NCI-H226 (cell line): ENCODE measurements around the gene SNHG17.
"Not testable (repeated sequence)": the region's sequence is repeated elsewhere in the genome, so short reads cannot be mapped to it uniquely, and the experiment has no call there.

ENCODE experiments used
- DNase-seq: peaks from one replicate; pipeline ENCODE4 v3.0.0-alpha.2; 2015

SNHG17 gene

DNA sequence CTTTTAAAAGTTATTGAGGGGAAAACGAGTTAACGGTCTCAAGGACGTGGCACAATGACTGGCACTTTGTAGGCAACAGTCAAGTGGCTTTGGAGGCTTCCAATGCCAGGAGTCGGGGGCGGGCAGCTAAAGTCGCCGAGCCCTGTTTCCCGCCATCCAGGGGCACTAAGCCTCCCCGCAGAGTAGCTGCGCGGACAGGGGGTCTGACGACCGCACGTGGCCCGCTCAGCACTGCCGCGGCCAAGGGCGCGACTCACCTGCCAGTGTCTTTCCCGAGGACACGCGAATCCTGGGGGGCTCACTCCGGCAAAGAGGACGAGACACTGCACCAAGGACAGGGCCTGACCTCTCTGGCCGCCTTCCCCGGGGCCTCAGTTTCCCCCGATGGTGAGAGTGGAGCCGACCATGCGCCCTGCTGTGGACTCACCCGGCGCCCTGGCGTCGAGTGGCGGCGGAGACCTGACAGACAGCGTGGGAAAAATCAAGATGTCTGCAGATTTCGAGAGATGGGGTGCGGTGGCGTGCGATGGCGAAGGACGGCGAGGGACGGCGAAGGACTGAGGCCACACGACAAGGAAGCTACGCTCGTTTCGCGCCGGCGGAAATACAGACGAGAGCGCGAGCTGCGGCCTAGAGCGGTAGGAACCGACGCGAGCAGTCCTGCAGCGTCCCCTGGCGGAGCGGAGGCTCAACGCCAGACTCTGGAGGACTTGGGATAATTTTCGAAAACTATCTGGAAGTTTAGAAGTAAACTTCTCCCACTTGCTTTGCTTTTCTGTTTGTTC, at the start of gene SNHG17:
Gene SNHG17, minus strand, starts transcription at position 559 of the 785 bp plus-strand sequence.
- peak; percentile 80 for DNase-seq

DNA sequence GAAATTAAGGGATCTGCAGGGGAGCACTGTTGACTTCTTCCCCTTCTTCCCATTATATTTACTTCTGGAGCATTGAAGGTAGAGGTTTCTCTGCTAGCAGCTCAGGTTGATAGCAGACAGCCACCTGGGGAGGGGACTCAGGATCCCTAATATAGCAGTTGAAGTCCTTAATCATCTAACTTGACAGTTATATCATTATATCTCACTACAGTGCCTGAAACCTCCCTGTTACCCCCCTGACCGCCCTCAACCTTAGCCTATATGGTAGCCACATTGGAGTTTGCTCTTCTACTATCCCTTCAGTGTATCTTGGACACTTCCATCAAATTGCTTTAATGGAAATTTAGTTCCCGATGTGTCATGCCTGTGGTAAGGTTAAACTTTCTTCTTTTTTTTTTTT, 44.5 kb upstream of the SNHG17 start:
- no peak for DNase-seq

DNA sequence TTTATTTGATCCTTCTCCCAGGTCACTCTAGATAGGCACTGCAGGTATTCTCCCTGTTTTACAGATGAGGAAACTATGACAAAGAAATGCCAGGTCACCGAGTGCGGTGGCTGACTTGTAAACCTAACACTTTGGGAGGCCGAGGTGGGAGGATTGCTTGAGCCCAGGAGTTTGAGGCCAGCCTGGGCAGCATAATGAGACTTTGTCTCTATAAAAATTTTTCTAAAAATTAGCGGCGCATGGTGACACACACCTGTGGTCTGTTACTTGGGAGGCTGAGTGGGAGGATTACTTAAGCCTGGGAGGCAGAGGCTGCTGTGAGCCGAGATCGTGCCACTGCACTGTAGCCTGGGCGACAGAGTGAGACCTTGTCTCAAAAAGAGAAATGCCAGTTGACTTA, 42.6 kb upstream of the SNHG17 start:
- no peak for DNase-seq

DNA sequence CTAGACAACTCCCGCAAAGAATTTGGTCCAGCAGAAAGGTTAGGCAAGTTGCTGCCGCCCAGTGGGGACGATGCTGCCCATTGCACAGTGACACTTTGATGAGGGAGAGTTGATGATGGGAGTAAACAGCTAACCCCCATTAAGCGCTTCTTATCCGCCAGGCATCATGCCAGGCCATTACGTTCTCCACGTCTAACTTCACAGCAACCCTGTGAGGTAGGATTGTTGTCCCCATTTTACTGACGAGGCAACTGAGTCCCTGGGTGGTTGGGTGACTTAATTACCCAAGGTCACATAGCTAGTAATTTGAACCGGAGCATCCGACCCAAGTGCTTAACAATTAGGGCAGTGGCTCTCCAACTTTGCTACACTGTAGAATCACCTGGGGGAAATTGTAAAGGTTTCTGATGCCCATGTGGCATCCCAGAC, 38.3 kb upstream of the SNHG17 start:
- no peak for DNase-seq

DNA sequence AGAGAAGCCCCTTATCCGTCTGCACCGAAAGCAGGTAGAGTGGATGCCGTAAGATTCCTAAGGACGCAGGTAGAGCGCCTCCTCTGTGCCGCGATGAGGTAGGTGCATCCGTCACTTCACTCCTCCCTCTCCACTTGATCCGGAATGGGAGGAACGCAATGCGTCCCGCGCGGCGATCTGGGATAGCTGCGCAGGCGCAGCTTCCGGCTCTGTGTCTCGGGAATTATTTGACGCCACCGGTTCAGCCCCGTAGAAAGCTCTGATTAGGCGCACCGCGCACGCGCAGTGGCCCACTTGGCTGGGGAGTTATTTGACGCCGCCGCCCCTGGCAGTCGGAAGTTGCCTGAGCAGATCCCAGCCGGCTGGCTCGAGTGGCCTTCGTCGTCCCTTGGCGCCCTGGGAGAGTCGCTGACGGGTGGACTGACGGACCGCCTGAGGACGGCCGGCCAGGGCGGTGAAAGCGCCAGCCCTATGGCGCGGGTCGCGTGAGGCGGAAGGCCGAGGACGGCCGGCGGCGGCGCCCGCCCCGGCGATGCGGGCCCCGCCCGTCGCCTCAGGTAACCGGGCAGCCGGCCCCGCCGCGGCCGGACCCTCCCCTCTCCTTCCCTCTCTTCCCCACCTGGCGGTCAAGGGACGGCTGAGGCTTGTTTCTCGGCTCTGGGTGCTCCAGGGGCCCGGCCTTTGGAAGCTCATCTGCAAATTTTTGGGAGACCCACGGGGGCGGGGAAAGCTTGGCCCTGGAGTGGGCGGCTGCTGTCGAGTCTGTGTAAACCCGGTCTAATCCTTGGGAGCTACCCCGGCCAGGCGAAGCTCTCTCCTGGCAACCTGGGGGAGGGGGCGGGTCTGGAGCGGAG, 37.6 kb upstream of the SNHG17 start, which contains the start of gene RALGAPB:
Gene RALGAPB, plus strand, starts transcription at position 331 of the 854 bp plus-strand sequence. CDS start 15,590 bp downstream, outside the sequence.
- DNase-seq, result peak; percentile 97

DNA sequence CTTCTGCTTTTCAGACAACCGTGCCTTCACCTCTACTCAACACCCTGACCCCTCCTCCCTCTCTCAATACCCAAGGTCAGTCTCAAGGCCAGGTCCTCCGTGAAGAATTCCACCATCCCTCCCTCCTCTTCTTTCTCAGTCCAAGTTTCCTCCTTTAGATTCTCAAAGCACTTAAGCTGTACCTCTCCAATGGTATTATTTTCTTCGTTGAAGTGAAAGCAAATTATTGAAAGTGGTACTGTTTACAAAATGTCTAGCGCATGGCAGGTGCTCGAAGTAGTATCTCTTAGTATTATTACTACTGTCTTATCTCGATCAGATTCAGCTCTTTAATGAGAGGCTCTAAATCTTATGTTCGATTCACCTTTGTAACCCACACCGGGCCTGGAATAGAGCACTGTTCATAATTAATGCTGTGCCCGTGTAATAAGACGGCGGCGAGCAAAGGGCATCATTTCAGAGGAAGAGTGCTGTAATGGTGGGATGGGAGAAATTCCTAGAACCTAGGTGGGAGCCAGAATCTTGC, 36.9 kb upstream of the SNHG17 start:
- no peak for DNase-seq

DNA sequence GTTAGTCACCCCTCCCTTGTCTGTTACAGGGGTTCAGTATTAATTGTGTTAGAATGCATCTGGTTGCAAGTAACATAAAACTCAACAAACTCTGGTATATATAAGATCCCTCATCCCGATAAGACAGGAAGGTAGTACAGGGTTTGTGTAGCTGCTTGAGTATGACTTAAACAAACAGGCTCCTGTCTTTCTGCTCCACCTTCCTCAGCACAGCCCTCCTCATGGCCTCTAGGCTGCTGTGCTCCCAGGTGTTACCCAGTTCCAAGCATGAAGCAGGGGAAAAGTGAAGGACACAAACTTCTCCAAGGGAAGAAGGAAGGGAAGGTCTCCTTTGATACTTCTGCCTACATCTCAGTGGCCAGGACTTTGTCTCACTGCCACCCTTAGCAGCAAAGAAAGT, 36.1 kb upstream of the SNHG17 start:
- no peak for DNase-seq

DNA sequence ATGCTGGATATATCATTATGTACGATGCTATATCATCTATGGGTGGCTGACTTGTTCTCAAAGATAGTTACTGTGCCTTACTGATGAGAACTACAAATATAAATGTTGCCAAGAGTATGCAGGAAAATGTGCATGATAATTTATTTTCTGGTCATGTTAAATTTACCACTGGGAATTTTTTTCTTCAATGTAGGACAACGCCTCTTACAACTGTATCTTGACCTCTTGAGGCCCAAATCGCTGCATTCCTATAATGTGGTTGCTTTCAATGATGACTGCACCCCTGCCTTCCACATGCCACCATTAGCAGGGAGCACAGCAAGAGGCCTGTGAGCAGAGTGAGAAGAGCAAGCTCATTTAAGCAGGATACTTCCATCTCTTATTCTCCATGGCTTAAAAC, 31.9 kb upstream of the SNHG17 start:
- DNase-seq, result no peak

DNA sequence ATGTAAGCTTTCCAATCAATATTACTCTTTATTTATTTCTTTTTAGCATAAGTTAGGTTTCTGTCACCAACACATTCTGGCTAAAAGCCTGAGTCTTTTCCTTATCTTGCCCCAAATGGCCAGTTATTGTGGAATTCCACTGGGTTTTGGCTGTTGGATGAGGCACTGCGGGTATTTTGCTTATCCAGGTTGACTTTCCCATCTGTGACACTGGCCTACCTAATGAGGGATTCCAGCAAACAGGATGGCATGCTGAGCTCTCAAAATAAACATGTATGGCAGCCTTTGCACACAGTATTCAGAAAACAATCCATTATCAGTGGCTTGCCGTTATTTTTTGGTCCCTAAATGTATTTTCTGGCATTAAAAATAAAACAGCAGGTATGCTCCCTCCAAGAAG, 31.0 kb upstream of the SNHG17 start:
- no peak for DNase-seq

DNA sequence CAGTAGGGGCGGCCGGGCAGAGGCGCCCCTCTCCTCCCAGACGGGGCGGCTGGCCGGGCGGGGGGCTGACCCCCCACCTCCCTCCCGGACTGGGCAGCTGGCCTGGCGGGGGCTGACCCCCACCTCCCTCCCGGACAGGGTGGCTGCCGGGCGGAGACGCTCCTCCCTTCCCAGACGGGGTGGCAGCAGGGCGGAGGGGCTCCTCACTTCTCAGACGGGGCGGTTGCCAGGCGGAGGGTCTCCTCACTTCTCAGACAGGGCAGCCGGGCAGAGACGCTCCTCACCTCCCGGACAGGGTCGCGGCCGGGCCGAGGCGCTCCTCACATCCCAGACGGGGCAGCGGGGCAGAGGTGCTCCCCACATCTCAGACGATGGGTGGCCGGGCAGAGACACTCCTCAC, 26.4 kb upstream of the SNHG17 start:
- DNase-seq, result not testable (repeated sequence)

DNA sequence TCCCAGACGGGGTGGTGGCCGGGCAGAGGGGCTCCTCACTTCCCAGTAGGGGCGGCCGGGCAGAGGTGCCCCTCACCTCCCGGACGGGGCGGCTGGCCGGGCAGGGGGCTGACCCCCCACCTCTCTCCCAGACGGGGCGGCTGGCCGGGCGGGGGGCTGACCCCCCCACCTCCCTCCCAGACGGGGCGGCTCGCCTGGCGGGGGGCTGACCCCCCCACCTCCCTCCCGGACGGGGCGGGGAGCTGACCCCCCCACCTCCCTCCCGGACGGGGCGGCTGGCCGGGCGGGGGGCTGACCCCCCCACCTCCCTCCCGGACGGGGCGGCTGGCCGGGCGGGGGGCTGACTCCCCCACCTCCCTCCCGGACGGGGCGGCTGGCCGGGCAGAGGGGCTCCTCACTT, 26.0 kb upstream of the SNHG17 start:
- not testable (repeated sequence) for DNase-seq

DNA sequence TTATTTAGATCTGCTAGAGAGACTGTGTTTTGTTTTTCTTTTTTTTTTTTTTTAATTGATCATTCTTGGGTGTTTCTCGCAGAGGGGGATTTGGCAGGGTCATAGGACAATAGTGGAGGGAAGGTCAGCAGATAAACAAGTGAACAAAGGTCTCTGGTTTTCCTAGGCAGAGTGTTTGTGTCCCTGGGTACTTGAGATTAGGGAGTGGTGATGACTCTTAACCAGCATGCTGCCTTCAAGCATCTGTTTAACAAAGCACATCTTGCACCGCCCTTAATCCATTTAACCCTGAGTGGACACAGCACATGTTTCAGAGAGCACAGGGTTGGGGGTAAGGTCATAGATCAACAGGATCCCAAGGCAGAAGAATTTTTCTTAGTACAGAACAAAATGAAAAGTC, 25.5 kb upstream of the SNHG17 start:
- DNase-seq, result not testable (repeated sequence)

DNA sequence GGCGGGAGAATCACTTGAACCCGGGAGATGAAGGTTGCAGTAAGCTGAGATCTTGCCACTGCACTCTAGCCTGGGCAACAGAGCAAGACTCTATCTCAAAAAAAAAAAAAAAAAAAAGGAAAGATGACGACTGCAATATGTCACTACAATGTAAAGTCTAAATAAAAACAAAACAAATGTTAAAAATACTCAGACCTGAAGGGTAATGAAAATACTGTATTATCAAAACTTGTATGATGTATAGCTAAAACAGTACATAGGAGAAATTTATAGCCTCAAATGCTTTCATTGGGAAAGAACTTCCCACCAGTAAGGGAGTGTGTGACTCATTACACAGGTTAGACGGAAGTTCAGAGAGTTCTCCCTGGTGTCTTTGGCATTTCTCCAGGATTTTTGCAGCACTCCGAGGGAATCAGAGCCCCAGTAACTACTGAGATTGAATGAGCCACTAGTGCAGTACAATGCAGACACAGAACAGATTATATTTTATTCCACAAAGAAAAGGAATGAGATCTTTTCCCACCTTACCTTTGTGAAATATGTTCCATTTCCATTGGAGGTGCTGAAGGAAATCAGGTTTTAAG, 25.0 kb upstream of the SNHG17 start:
- DNase-seq, result peak; percentile 86

DNA sequence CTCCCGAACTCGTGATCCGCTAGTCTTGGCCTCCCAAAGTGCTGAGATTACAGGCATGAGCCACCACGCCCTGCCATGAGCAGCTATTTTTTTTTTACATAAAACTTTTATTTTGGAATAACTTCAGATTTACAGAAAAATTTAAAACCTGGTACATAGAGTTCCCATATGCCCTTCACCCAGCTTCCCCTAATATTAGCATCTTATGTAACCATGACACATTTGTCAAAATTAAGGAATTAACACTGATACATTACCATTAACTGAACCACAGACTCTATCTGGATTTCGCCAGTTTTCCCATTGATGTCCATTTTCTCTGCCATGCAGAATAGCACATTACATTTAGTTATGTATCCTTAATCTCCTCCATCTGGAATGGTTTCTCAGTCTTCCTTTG, 23.2 kb upstream of the SNHG17 start:
- DNase-seq, result no peak

DNA sequence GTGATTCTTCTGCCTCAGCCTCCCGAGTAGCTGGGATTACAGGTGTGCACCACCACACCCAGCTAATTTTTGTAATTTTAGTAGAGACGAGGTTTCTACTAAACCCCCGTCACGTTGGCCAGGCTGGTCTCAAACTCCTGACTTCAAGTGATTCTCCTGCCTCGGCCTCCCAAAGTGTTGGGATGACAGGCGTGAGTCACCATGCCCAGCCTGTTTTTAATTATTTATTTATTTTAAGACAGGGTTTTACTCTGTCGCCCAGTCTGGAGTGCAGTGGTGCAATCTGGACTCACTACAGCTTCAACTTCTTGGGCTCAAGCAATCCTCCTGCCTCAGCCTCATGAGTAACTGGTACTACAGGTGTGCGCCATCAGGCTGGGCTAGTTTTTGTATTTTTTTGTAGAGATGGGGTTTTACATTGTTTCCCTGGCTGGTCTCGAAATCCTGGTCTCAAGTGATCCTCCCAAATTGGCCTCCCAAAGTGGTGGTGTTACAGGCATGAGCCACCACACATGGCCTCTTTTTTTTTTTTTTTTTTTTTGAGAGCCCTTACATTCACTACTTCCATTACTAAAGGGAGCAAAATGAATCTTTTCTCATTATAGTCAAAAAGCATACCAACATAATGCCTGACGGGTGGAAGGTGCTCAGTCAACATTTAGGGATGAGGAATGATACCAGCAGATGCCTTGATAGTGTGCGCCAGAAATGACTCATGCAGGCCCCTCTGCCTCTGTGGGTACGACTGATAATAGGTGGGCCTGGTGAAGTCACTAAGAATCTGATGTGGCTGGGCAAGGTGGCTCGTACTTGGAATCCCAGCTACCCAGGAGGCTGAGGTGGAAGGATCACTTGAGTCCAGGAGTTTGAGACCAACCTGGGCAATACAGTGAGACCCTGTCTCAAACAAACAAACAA, 19.7 kb upstream of the SNHG17 start:
- DNase-seq, result no peak

DNA sequence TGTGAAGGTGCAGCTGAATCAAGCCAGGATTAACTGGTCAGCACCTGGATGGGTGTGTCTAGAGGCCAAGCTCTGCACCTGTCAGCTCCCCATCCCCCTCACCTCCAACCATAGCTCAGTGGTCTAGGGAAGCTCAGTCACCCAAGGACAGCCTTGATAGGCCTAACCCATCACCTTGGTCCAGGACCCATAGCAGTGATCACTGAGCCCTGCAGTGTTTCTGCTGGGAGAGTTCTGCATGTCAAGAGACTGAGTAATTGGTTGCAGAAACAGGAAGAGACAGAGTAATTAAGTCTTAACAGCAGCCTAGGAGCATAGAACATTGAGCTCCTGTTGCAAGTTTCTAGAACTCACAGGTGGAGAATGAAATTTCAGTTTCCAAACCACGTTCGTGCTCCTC, 18.8 kb upstream of the SNHG17 start:
- no peak for DNase-seq

DNA sequence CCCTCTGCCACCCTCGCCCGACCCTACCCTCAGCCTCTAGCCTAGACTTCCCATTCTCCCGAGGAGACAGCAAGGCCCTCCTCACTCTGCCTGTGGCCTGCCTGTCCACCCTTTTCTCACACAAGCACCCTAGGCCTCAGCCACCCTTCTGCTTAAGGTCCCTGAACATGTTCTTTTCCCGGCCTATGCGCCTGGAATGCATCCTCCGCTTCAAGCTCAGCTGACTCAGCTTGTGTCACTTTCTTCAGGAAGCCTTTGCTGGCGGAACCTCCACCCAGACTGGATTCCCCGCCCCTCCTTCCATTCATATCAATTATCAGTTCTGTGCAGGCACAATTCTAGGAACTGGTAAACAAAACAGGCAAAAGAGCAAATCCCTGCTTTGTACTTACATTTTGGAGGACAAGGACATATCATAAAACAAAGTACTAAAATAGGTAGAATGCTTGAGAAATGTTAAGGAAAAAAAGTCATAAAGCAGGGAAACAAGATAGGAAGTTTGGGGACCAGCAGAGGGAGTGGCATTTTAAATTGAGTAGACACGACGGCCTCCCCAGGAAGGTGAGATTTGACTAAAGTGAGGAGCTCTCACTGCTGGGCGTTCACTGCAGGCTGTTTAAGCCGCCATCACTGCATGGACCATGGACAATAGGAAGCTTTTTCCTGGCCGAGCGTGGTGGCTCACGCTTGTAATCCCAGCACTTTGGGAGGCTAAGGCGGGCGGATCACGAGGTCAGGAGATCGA, 17.9 kb upstream of the SNHG17 start:
- DNase-seq, result no peak

DNA sequence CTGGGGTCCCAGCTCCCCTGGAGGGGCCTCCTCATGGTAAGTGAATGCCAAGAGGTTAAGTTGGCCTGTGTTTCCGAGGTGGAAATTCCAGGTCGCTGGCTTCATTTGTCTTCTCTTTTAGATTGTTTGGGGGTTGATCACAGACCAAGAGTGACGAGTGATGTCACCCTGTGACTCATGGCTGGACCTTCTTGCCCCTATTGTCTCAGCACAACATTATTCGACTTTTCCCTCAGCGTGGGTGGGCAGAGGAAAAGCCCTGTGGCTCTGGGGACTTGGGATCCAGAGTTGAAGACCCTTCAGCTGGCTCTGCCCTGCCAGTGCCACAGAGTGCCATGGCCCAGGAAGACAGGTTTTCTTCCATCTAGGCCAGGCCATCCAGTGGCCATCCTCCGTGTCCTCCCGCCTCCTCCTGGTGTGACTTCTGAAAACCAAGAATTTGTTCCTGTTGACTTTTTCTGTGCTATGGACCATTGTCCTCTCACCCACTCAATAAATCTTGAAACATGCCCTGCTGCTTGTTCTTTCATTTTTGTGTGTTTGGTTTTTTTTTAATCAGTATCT, 15.4 kb upstream of the SNHG17 start:
- no peak for DNase-seq

DNA sequence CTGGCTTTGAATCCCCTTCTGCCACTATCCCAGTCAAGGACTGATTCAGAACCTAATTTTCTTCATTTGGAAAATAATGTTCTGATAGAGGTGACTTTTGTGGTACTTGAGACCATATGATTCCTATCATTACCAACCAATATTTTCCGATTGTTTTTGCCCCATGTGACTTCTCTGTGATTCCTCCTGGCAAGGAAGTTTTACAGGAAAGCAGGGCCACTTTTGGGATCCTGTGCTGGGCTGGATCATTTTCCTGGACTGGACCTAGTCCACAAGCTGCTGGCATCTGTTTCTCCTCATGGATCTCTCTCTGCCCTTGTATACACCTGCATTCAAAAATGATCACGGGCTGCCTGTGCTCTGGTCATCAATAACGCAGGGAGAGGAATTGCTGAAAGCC, 13.9 kb upstream of the SNHG17 start:
- no peak for DNase-seq

DNA sequence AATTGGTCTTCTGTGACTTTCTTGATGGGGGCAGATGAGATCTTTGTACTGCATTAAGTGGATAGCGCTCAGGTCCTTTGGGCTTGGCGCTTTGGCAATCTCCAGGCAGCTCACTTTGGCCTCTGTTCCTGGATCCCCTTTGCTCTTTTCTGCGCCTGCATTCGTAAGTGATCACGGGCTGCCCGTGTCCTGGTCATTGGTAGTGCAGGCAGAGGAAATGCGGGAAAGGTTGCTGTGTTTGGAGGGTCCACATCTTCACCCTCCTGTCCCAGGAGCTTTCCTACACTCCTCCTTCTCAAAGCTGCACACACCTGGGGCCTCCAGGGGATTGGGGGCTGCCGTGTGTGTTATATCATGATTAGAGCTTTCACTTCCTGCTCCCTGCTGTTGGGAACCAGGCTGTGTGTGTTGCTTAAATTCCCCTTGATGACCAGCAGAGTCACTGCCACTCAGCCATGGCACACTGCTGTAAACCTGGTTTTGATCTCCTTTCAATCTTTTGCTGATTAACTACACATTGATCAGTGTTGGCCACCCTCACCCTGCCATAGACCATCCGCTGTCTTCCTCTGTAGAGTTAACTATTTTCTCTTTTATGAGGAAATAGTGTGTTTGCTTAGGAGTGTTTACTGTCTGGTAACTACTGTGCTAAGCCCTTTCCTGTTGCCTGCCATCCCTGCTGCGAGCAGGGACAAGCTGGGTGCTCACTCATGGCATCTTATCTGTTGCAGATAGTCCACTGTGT, 13.0 kb upstream of the SNHG17 start:
- no peak for DNase-seq
